ENCODE results near the gene NUP188.

Gene NUP188

GRCh38 chr9:129030191-129030590 is 82.7 kb downstream of the NUP188 start:
- Histone ChIP-seq H3K79me2 (ENCODE audit: control insufficient read depth, low read length) (peaks cover 27% of the 10 kb centered on the region), H3K4me3 (ENCODE audit: low read length) (no peak overlapping the region), H3K9me3 (ENCODE audit: control insufficient read depth, insufficient read depth, low read length) (no peaks in the 10 kb centered on the region), H3K27me3 (ENCODE audit: control insufficient read depth, low read length) (no peaks in the 10 kb centered on the region), H3K4me2 (ENCODE audit: low read length) (no peak overlapping the region), H3K9me2 (replicated peaks; ENCODE audit: control insufficient read depth, low read length) (no peaks in the 10 kb centered on the region), H3F3A (ENCODE audit: control insufficient read depth, insufficient read depth) (no peaks in the 10 kb centered on the region), H3K36me3 (ENCODE audit: control insufficient read depth, low read length) (no peaks in the 10 kb centered on the region; the same call in 1 of the 2 replicates), H3K27ac (ENCODE audit: low read depth, low read length) (no peak overlapping the region), H4K20me1 (ENCODE audit: control insufficient read depth, insufficient read depth, low read depth, low read length) (peaks cover 9% of the 10 kb centered on the region; the same call in 1 of the 2 replicates), H3K4me1 (ENCODE audit: control insufficient read depth, low read length) (peaks cover 22% of the 10 kb centered on the region)
- no peak for TF ChIP-seq EZH2phosphoT487 (IDR thresholded peaks at IDR 0.05; ENCODE audit: borderline replicate concordance, low read length)
- TF ChIP-seq CTCF (IDR thresholded peaks at IDR 0.05; ENCODE audit: low read depth, low read length, poor library complexity, severe bottlenecking), result no peak

DNA sequence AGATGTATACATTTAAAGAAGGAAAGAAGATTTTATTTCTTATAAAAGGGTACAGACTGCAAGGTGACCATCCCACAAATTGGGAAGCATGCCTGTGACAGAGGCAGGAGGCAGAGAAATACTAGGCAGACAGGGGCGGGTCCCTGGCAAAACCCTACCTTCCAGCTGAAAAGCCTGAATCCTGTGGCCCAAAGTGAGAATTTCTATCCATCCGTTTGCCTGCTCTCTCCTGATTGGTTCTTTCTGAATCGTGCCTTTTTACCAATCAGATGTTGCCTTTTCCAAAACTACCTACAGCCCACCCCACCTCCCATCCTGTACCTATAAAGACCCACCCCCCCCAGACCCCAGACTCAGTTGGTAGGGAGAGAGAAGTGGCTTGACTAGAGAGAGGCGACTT is 84.0 kb downstream of the NUP188 start:
- TF ChIP-seq EZH2phosphoT487 (IDR thresholded peaks at IDR 0.05; ENCODE audit: borderline replicate concordance, low read length) (no peak), CTCF (IDR thresholded peaks at IDR 0.05; ENCODE audit: low read depth, low read length, poor library complexity, severe bottlenecking) (no peak)
- no peaks in the 10 kb centered on the region for H3F3A ChIP-seq (ENCODE audit: control insufficient read depth, insufficient read depth)
- no peaks in the 10 kb centered on the region; the same call in 1 of the 2 replicates for H3K36me3 ChIP-seq (ENCODE audit: control insufficient read depth, low read length)
- no peak overlapping the region for H3K4me2 ChIP-seq (ENCODE audit: low read length)
- peaks cover 15% of the 10 kb centered on the region for H3K79me2 ChIP-seq (ENCODE audit: control insufficient read depth, low read length)
- no peaks in the 10 kb centered on the region for H3K27me3 ChIP-seq (ENCODE audit: control insufficient read depth, low read length)
- H4K20me1 ChIP-seq (ENCODE audit: control insufficient read depth, insufficient read depth, low read depth, low read length), result peaks cover 9% of the 10 kb centered on the region; the same call in 1 of the 2 replicates
- no peaks in the 10 kb centered on the region for H3K9me3 ChIP-seq (ENCODE audit: control insufficient read depth, insufficient read depth, low read length)
- no peak overlapping the region for H3K4me3 ChIP-seq (ENCODE audit: low read length)
- H3K27ac ChIP-seq (ENCODE audit: low read depth, low read length), result no peak overlapping the region
- H3K9me2 ChIP-seq (replicated peaks; ENCODE audit: control insufficient read depth, low read length), result no peaks in the 10 kb centered on the region
- H3K4me1 ChIP-seq (ENCODE audit: control insufficient read depth, low read length), result peaks cover 23% of the 10 kb centered on the region

- no peaks in the 10 kb centered on the region for H3K36me3 ChIP-seq (ENCODE audit: control insufficient read depth, low read length)
- H4K20me1 ChIP-seq (ENCODE audit: control insufficient read depth, insufficient read depth, low read depth, low read length), result no peaks in the 10 kb centered on the region
- H3K27ac ChIP-seq (ENCODE audit: low read depth, low read length), result no peak overlapping the region
- H3F3A ChIP-seq (ENCODE audit: control insufficient read depth, insufficient read depth), result no peaks in the 10 kb centered on the region
- no peaks in the 10 kb centered on the region for H3K9me2 ChIP-seq (replicated peaks; ENCODE audit: control insufficient read depth, low read length)
- peaks cover 19% of the 10 kb centered on the region for H3K4me1 ChIP-seq (ENCODE audit: control insufficient read depth, low read length)
- H3K9me3 ChIP-seq (ENCODE audit: control insufficient read depth, insufficient read depth, low read length), result no peaks in the 10 kb centered on the region
- peaks cover 15% of the 10 kb centered on the region for H3K79me2 ChIP-seq (ENCODE audit: control insufficient read depth, low read length)
- H3K27me3 ChIP-seq (ENCODE audit: control insufficient read depth, low read length), result no peaks in the 10 kb centered on the region
- no peak overlapping the region for H3K4me2 ChIP-seq (ENCODE audit: low read length)
- no peak for TF ChIP-seq EZH2phosphoT487 (IDR thresholded peaks at IDR 0.05; ENCODE audit: borderline replicate concordance, low read length)
- no peak for TF ChIP-seq CTCF (IDR thresholded peaks at IDR 0.05; ENCODE audit: low read depth, low read length, poor library complexity, severe bottlenecking)
- no peak overlapping the region for H3K4me3 ChIP-seq (ENCODE audit: low read length)
These were observed 85.2 kb downstream of the NUP188 start for GRCh38 chr9:129032541-129033159.

All from DOHH2 (cell line).